Gastrocnemius medialis (tissue), 4 donors: Measurements from ENCODE around the gene DNTTIP2. TPM values are rescaled to one million over a fixed set of nuclear protein-coding genes. Genes with fewer than 3 reads are reported as not detected.
"Not testable (repeated sequence)": the region's sequence is repeated elsewhere in the genome, so short reads cannot be mapped to it uniquely, and the experiment has no call there.

Experiments
- ATAC-seq, 2 donors: fragments of 150-250 bp; one replicate each; pipeline ENCODE4 v1.9.1; 2016
- DNase-seq, 2 donors: peaks; one replicate each; pipeline ENCODE4 v3.0.0-alpha.2; 2019
- H3K27ac ChIP-seq, 4 donors: fragments of 200-600 bp; sonication (generic); 1 replicate in 1 of 4; 2 replicates in 3 of 4; pipeline ENCODE4 v1.5.1; 2016 to 2018; ENCODE audit warnings: mild to moderate bottlenecking in 2 of 4, moderate library complexity in 1 of 4
- H3K27me3 ChIP-seq, 3 donors: fragments of 200-600 bp; sonication (generic) in 2 of 3; 1 replicate in 1 of 3; 2 replicates in 2 of 3; pipeline versions ENCODE4 v1.5.1 to v1.6.0; 2016 to 2019; ENCODE audit warnings: mild to moderate bottlenecking in 1 of 3, moderate library complexity in 1 of 3
- H3K36me3 ChIP-seq, 2 donors: fragments of 200-600 bp; sonication (generic) in 1 of 2; one replicate each; pipeline ENCODE4 v1.5.1; 2017 to 2018
- H3K4me1 ChIP-seq, 2 donors: fragments of 200-600 bp; sonication (generic) in 1 of 2; one replicate each; pipeline ENCODE4 v1.5.1; 2016 to 2017; ENCODE audit warnings: mild to moderate bottlenecking in 2 of 2
- H3K4me3 ChIP-seq, 4 donors: fragments of 200-600 bp; sonication (generic) in 3 of 4; 1 replicate in 1 of 4; 2 replicates in 3 of 4; pipeline ENCODE4 v1.5.1; 2016 to 2019; ENCODE audit warnings: mild to moderate bottlenecking in 2 of 4
- H3K9me3 ChIP-seq, 3 donors: fragments of 200-600 bp; sonication (generic) in 2 of 3; 1 replicate in 1 of 3; 2 replicates in 2 of 3; pipeline ENCODE4 v1.5.1; 2016 to 2019
- CTCF ChIP-seq, 5 experiments: fragments of 450-650 bp in 3 of 5; fragments of 200-600 bp in 2 of 5; sonication (generic) in 2 of 5; IDR thresholded peaks in 4 of 5; conservative IDR thresholded peaks in 1 of 5; 1 replicate in 4 of 5; 2 replicates in 1 of 5; pipeline ENCODE4 v1.5.1; 2016 to 2019; ENCODE audit warnings: antibody characterized with exemption in 5 of 5, mild to moderate bottlenecking in 3 of 5, moderate library complexity in 3 of 5
- POLR2A ChIP-seq, 2 donors: fragments of 450-650 bp; IDR thresholded peaks; one replicate each; pipeline ENCODE4 v1.6.1; 2017; ENCODE audit warnings: antibody characterized with exemption in 2 of 2, mild to moderate bottlenecking in 2 of 2, moderate library complexity in 2 of 2
- in situ Hi-C, 4 donors: fragments of 200-750 bp; cut with MboI; loops; one replicate each; pipeline versions ENCODE4 v1.15.0 to v1.8.0; 2017; ENCODE audit warnings: low sequenced_read_pairs in 4 of 4
- intact Hi-C: fragments of 100-400 bp; cut with DNase I; formaldehyde crosslinking; loops from one replicate; pipeline ENCODE4 v1.15.1; 2023; ENCODE audit warnings: low total_unique reads
- total RNA-seq, 4 donors: library from RNA; depleted of rRNA; stranded (reverse); fragments of >200 nt; gene quantifications; one replicate each; pipeline versions ENCODE4 v1.1.0 to v1.2.3, GENCODE V29; 2016

The DNTTIP2 gene
- total RNA-seq, 4 donors from 2014 or later = 50.4 to 75.3 (median 59.1) TPM

GRCh38 chr1:93839307-93839706 is 39.7 kb downstream of the DNTTIP2 start:
- ATAC-seq (peak; percentile 80 to 94), DNase-seq (no peak)
- in situ Hi-C loops = loop anchor here in 2 of 4 donors (25.0 kb wide), 2 partner anchors 402 to 527 kb away; partner anchors contain the start of gene FNBP1L (in 2 of the 2)

GRCh38 chr1:93837961-93838360 is 41.0 kb downstream of the DNTTIP2 start:
- TF ChIP-seq CTCF (IDR thresholded peaks at IDR 0.05 in 4 of 5, conservative IDR thresholded peaks at IDR 0.05 in 1 of 5) (no peak), POLR2A (IDR thresholded peaks at IDR 0.05) (no peak)
- Histone ChIP-seq H3K4me1 (peaks cover 0 to 7% of the 10 kb centered on the region in 2 donors), H3K4me3 (no peak overlapping the region), H3K9me3 (no peaks in the 10 kb centered on the region), H3K27ac (no peak overlapping the region), H3K27me3 (no peaks in the 10 kb centered on the region), H3K36me3 (no peaks in the 10 kb centered on the region)
- ATAC-seq (no peak), DNase-seq (no peak)
- intact Hi-C loops = no loop called here
- in situ Hi-C loops = loop anchor here in 2 of 4 donors (25.0 kb wide), 2 partner anchors 401 to 526 kb away; partner anchors contain the start of gene FNBP1L (in 2 of the 2)

More at GRCh38 chr1:93839307-93839706, 39.7 kb downstream of the DNTTIP2 start:
- H3K4me1 ChIP-seq = peaks cover under 1 to 8% of the 10 kb centered on the region in 2 donors
- no peaks in the 10 kb centered on the region for H3K27me3 ChIP-seq
- intact Hi-C loops = no loop called here
- H3K4me3 ChIP-seq = no peak overlapping the region
- no peaks in the 10 kb centered on the region for H3K9me3 ChIP-seq
- H3K36me3 ChIP-seq = no peaks in the 10 kb centered on the region
- peak overlapping the region in 1 of 4 donors; percentile 20 for H3K27ac ChIP-seq
- TF ChIP-seq CTCF (IDR thresholded peaks at IDR 0.05 in 4 of 5, conservative IDR thresholded peaks at IDR 0.05 in 1 of 5) (no peak), POLR2A (IDR thresholded peaks at IDR 0.05) (no peak)

- H3K4me3 ChIP-seq, H3K27me3 ChIP-seq, intact Hi-C loops, H3K27ac ChIP-seq, H3K9me3 ChIP-seq, H3K4me1 ChIP-seq, H3K36me3 ChIP-seq, ATAC-seq, DNase-seq: not testable (repeated sequence)
- in situ Hi-C loops = loop anchor here in 2 of 4 donors (25.0 kb wide), 2 partner anchors 396 to 521 kb away; partner anchors contain the start of gene FNBP1L (in 2 of the 2)
These were observed 45.7 kb downstream of the DNTTIP2 start for GRCh38 chr1:93833293-93833692.

GRCh38 chr1:93829061-93829460 is 49.9 kb downstream of the DNTTIP2 start:
- intact Hi-C loops (no loop called here), in situ Hi-C loops (loop anchor here in 2 of 4 donors (25.0 kb wide), 2 partner anchors 392 to 517 kb away; partner anchors contain the start of gene FNBP1L (in 2 of the 2))
- DNase-seq (no peak), ATAC-seq (no peak)
- Histone ChIP-seq H3K4me3 (no peak overlapping the region), H3K9me3 (no peaks in the 10 kb centered on the region), H3K4me1 (no peaks in the 10 kb centered on the region), H3K27me3 (no peaks in the 10 kb centered on the region), H3K27ac (no peak overlapping the region), H3K36me3 (no peaks in the 10 kb centered on the region)
- TF ChIP-seq POLR2A (IDR thresholded peaks at IDR 0.05) = no peak
- TF ChIP-seq CTCF (IDR thresholded peaks at IDR 0.05 in 4 of 5, conservative IDR thresholded peaks at IDR 0.05 in 1 of 5) = no peak

- TF ChIP-seq POLR2A (IDR thresholded peaks at IDR 0.05) (no peak), CTCF (IDR thresholded peaks at IDR 0.05 in 4 of 5, conservative IDR thresholded peaks at IDR 0.05 in 1 of 5) (no peak)
- Histone ChIP-seq H3K27ac (no peak overlapping the region), H3K9me3 (no peaks in the 10 kb centered on the region), H3K36me3 (no peaks in the 10 kb centered on the region), H3K4me1 (no peaks in the 10 kb centered on the region), H3K27me3 (no peaks in the 10 kb centered on the region), H3K4me3 (no peak overlapping the region)
- in situ Hi-C loops = loop anchor here in 2 of 4 donors (25.0 kb wide), 2 partner anchors 391 to 516 kb away; partner anchors contain the start of gene FNBP1L (in 2 of the 2)
- no peak for DNase-seq
- intact Hi-C loops = no loop called here
- no peak for ATAC-seq
These were observed 50.6 kb downstream of the DNTTIP2 start for GRCh38 chr1:93828367-93828755.
